Dedifferentiated amniotic fluid mesenchymal stem cell (primary cell): ENCODE measurements around the gene PHACTR2.
A peak's percentile ranks its signal among the peaks of the same experiment; 100 is the strongest.
"Not testable (repeated sequence)": the region's sequence is repeated elsewhere in the genome, so short reads cannot be mapped to it uniquely, and the experiment has no call there.

ENCODE experiments used
- DNase-seq: peaks from one replicate; pipeline ENCODE4 v3.0.0-alpha.2; 2016; ENCODE audit errors: extremely low spot score

The PHACTR2 gene

DNA sequence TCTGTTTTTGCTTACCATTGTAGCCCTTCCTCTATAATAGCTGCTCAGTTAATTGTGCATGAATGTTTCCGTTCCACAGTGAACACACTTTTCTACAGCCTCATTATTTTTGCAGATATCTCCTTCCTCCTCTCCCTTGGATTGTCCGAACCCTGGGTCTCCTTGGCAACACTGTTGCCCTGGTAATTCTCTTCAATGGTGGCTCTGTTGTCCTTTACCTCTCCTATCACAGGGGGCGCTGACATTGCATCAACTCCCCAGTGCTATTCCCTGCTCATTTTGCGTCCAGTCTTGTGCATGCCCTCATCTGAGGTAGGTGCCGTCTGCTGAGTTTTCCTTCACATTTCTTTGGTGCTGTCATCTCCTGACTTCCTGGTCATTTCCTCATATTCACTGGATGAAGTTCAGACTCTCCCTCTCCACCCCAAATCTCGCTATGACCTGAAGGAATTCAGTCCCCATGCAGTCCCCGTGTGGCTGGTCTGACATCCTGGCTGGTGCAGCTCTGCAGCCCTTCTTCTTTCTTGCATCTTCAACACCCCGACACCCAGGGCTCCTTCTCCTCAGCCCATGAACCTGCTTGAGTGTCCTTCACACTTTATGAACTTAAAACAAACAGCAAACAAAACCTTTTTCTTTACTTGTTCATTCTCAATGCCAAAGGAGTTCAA, 21.1 kb downstream of the PHACTR2 start:
- DNase-seq, result no peak

DNA sequence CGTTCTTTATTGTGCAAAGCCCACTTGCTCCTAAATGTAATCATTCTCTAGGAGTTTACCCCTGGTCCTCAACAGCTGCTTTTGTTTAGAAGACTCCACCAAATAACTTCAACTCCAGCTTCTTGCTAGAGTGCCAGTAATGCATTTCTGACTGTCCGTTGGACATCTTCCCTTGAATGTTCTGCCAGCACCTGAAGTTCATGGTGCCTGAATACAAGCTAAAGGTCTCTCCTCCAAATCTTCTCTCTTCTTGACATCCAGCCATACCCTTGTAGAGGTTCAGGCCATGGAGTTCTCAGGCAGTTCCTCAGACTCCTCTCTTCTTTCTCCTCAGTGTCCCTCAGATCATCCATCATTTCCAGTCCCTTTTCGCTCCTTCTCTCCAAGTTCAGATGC, 21.7 kb downstream of the PHACTR2 start:
- no peak for DNase-seq

DNA sequence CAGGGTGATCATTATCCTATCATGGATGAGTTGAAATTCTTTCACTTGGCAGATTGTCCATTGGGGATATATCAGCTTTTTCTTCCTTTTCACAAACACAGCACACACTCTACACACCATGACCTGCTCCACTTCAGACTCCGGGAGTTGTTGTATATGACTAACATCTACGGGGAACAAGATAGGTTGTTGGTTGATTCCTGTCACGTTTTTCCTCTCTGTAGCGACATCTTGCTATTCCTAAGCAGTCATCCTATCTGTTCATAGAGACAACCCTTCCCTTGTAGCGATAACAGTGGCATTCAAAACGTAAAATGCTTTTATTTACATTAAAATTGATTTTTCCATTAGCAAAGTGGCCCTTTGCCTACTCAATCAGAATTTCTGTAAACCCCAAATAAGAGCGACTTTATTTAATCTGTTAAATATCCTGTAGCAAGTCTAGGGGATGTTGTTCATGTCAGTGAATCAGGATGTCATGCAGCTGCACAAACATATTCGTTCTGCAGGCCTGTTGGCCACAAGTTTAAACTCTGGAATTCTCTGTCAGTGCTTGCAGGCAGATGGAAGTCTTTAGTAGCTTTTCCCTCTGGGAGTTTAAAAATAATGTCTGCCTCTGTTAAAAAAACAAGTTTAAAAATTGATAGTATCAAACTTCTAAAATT, 23.1 kb downstream of the PHACTR2 start:
- DNase-seq, result peak; percentile 36

DNA sequence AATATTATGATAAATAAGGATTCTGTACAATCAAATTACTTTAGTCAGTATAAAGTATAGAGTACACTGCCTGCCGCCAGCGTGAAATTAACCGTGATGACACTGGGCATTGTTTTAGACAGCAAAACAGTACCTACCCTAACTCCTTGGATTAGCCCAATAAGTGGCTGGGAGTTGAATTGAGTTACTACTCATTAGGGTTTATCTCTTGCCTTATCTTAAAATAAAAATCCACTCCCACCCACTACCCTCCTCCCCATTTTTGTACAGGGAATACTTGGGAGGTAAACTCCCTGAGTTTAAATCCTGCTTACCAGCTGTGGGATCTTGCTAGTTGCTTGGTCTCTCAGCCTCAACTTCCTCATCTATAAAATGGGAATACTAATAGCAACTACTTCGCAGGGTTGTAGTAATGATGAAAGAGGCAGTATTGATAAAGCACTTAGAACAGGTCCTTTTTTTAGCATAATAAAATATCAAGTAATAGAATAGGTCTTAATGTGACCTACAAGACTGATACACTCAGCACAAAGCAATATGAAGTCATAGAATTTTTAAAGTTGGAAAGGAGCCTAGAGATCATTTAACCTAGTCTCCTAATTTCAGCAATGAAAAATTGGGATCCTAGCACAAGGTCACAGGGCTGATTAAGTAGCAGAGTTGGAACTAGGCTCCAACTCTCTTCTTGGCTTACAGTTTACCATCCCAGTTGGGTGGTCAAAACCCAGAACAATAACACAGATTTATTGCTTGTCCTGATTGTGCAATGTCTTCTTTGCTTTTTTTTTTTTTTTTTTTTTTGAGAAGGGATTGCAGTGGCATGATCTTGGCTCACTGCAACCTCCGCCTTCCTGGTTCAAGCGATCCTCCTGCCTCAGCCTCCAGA, 23.8 kb downstream of the PHACTR2 start:
- DNase-seq, result no peak

DNA sequence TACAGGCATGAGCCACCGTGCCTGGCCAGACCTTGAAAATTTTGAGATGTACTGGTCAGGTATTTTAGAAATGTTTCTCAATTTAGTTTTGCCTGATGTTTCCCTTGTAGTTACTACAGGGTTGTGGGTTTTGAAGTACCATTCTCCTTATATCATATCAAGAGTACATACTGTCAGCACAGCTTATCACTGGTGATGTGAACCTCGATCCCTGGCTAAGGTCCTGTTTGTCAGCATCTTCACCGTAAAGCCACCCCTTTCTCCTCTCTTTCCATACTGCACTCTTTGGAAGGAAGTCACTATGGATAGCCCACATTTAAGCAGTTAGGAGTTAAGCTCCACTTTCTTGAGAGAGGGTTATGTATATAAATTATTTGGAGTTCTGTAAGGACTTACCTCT, 27.8 kb downstream of the PHACTR2 start:
- DNase-seq, result no peak

DNA sequence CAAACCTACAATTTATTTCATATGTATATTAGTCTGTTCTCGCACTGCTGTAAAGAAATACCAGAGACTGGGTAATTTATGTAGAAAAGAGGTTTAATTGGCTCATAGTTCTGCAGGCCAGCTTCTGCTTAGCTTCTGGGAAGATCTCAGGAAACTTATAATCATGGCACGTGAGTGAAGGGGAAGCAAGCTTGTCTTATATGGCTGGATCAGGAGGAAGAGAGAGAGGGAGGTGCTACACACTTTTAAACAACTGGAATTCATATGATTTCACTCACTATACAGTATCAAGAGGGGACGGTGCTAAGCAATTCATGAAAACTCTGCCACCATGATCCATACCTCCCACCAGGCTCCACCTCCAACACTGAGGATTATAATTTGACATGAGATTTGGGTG, 29.9 kb downstream of the PHACTR2 start:
- DNase-seq, result no peak

DNA sequence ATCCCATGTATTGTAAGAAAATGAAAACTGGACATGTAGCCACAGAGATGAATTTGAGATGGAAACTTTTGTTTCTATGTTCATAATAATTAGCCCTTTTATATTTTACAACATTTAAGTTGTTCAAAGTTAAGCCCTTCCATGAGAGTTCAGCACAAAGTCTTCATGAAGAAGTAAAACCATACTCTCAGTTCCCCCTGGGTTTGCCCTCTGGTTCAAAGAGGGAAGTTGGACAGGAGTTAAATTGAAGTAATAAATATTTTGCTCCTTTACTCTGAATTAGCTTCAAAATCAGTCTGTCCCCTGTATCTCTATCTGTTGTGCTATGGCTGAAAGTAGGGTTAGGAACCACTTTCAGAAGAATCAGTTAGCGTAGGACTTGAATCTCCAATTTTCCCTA, 31.1 kb downstream of the PHACTR2 start:
- no peak for DNase-seq

DNA sequence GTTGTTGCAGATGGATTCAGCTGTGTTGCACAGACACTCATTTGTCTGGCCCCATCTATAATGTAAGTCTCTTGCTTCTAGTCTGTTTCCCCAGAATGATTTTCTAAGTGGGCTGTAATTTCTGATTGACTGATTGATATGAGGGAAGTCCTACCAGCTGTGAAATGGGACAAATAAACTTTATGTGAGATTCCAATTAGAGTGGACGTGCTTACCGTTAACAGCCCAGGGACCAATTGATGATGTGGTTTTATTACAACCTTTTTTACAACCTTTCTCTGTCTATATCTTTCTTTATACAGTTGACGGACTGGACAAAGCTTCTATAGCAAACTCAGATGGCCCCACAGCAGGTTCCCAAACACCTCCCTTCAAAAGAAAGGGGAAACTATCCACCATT, 33.9 kb downstream of the PHACTR2 start:
- DNase-seq, result no peak

DNA sequence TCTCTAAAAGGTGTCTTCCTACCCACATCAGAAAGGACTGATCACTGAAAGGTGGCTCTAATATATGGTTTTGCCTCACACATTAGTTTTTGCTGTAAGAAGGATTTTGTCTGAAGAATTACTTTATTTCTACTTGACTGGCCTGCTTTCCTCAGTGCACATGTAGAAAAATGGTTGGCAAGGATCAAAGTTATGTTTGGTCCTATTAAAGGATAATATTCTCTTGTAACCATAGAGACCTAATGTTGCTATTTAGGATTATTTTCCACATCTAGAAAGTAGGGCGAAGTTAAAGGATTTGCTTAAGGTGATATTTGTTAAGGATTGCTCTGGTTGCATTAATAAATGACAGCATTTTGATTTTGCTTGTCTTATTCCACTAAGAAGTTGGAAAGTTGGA, 40.7 kb downstream of the PHACTR2 start:
- no peak for DNase-seq

DNA sequence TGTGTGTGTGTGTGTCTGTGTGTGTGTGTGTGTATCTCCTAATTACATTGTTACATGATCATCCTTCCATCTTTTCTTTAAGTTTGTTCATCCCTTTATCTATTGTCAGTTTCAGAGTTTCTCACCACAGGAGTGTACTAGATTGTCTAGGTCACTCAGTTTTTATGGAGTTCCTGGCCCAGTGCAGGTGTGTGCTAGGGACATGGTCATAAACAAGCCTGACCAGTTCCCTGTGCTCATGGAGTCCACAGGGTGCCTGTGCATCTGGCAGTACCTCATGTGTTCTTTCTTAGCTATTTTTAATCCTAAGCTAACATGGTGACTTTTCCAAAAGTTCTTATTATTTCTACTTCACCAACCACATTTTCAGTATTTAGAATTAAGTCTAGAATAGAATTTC, 43.9 kb downstream of the PHACTR2 start:
- DNase-seq, result no peak

DNA sequence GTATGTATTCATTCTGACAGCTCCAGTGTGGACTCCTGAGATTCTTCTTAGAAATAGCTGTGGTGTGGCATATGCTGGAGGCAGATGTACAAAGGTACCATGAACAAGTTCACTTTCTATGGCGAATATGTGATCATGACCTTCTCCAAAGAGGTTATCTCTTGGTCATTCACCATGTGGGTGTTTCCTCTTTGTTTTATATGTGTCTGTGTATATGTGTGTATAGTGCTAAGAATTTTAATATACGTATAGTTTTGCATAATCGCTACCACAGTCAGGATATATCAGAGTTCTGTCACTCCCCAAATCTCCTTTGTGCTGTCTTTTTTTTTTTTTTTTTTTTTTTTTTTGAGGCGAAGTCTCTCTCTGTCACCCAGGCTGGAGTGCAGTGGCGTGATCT, 47.1 kb downstream of the PHACTR2 start:
- DNase-seq, result no peak

DNA sequence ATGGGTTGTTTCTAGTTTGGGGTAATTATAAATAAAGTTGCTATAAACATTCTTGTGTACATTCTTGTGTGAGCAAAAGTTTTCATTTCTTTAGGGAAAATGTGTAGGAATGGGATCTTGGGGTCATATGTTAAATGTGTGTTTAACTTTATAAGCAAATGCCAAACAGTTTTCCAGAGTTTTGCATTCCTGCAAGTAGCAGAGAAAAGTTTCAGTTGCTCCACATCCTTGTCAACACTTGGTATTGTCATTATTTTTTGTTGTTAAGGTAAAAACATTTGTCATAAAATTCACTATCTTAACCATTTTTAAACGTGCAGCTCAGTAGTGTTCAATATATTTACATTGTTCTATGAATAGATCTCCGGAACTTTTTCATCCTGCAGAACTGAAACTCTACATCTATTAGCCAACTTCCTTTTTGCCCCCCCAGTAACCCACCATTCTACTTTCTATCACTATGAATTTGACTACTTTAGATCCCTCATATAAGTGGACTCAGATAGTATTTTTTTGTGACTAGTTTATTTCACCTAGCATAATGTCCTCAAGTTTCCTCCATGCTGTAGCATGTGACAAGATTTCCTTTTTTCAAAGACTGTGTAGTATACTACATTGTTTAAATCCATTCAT, 48.4 kb downstream of the PHACTR2 start:
- no peak for DNase-seq

DNA sequence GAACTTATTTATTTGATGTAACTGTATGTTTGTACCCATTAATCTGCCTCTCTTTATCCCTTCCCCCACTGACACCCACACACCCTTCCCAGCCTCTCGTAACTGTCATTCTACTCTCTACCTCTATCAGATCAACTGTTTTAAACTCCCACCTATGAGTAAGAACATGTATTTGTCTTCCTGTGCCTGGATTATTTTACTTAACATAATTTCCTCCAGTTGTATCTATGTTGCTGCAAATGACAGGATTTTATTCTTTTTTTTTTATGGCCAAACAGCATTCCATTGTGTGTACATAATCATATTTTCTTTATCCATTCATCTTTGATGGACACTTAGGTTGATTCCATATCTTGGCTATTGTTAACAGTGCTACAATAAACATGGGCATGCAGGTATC, 49.3 kb downstream of the PHACTR2 start:
- DNase-seq, result no peak

DNA sequence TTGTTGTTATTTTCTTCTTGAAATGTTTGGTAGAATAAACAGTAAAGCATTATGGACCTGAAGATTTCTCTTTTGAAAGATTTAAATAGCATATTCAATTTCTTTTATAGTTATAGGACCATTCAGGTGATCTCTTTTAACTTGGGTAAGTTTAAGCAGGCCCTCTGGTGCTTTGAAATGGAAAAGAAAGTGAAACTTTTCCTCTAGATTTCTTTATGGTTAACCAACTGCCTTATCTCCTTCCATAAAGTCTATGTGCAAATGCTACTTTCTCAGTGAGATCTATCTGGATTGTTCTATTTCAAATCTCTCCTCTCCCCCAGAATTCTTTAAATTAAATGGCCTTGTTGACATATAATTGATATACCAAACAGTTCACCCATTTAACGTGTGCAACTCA, 54.0 kb downstream of the PHACTR2 start:
- no peak for DNase-seq

DNA sequence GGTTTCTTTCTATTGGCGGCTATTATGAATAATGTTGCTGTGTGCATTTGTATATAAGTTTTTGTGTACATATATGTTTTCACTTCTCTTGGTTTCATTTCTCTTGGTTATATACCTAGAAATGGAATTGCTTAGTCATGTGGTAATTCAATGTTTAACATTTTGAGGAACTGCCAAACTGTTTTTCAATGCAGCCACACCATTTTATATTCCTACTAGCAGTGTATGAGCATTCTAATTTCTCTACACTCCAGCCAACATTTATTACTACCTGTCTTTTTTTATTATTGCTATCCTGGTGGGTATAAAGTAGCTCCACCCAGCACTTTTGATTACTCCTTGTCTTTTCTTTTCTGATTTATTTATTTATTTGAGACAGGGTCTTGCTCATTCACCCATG, 54.8 kb downstream of the PHACTR2 start:
- DNase-seq, result no peak

DNA sequence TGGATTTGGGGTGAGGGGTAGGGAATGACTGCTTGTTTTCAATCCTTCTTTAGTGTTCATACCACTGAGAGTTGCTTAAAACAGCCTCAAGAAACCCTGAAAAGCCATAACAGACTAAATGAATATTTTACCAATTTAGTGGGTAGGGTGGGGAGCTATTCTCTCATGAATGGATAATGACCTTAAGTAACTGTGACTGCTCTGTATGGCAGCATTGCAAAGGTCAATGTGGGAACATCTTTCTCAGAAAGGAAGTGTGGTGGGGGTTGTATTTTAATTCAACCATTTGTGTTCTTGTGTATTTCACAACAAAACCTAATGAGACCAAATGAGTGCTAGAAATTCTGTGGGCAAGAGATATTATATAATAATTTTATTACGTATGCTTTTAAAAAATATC, 55.7 kb downstream of the PHACTR2 start:
- no peak for DNase-seq

DNA sequence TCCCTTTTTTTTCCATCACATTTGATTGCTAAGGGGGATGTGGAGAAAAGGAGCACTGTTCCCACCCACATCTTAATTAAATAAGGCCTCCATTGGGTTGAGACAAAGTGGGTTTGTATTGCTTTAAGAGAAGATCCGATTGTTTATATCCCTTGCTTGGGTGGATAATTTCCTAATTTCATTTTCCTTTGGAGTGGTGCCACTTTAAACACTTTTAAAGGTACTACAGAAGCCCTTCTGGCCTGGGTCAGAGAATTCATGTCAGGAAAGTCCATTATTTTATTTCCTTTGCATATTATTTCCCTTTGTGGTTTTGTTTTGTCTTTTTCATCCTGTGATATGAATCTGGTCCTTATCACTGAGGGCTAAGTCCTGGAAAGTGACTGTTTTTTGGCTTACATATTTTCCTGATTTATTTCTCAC, 56.9 kb downstream of the PHACTR2 start:
- no peak for DNase-seq

DNA sequence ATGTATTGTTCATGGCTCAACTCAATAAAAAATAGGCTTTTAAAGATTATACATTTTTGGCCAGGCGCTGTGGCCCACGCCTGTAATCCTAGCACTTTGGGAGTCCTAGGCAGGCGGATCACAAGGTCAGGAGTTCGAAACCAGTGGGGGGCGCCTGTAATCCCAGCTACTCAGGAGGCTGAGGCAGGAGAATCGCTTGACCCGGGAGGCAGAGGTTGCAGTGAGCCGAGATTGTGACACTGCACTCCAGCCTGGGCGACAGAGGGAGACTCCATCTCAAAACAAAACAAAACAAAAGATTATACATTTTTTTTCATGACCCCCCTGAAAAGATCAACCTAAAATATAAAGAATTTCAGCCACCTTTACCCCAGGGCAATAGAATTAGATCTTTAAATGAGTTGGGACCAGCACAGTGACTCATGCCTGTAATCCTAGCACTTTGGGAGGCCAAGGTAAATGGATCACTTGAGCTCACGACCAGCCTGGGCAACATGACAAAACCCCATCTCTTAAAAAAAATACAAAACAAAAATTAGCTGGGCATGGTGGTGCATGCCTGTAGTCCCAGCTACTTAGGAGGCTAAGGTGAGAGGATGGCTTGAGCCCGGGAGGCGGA, 60.4 kb downstream of the PHACTR2 start:
- not testable (repeated sequence) for DNase-seq

DNA sequence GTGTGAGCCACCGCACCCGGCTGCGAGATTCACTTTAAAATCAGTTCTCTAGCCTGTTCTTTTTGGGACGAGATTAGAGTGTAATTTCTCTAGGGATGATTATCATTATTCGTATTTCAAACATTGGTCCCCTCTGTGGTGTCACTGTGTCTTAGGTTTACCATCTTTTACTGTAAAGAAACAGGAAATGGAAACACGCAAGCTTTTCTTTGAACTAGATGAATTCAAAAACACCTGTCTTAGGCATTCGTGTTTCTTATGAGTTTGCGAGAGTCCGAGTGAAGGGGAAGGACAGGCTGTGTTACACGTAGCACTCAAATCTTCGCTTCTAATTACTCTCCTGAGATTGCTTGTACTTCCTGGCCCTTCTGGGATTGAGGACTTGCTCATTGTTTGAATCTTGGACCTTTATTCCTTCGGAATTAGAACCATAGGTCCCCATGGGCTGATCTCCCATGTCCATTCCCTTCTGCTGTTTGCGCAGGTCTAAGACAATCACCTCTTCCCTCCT, 61.6 kb downstream of the PHACTR2 start:
- DNase-seq, result no peak

DNA sequence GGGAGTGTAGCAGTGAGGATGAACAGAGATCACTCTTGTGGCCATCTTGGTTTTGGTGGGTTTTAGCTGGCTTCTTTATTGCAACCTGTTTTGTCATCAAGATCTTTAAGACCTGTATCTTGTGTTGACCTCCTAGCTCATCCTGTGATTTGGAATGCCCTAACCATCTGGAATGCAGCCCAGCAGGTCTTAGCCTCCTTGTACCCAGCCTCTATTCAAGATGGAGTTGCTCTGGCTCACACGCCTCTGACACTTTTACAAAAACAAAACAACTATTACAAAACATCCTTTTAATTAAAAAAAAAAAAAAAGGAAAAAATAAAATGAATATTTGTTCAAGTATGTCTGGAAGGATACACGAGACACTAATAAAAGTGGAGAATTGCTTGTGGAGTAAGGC, 62.4 kb downstream of the PHACTR2 start:
- no peak for DNase-seq

DNA sequence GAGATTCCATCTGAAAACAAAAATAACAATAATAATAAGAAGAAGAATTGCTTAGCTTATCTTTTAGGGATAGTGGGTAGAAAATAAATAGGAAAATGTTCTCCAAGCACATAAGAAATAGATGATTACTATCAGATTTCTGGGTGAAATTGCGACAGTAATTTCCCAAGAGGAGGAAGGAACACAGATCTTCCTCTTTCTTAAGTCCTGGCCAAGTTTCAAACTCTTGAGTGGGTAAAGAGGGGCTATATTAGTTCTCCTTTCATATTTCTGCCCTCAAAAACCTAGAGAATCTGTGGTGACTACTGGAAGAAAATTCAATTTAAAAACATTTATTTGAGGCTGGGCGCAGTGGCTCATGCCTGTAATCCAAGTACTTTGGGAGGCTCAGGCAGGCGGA, 63.7 kb downstream of the PHACTR2 start:
- DNase-seq, result no peak
